GM23338 (cell line): ENCODE results near the gene UBE2I. TPM values are rescaled to one million over a fixed set of nuclear protein-coding genes. Genes with fewer than 3 reads are reported as not detected.

Source experiments
- ATAC-seq: fragments of 200-7000 bp; cut with Tn5 transposase; 3 replicates; pipeline ENCODE4 v1.9.1; 2020
- DNase-seq: peaks from one replicate; pipeline ENCODE4 v3.0.0-alpha.2; 2015; ENCODE audit warnings: low spot score
- H2AFZ ChIP-seq: fragments of 200-600 bp; sonication (generic); 2 replicates; pipeline ENCODE4 v1.8.0; 2016; ENCODE audit warnings: antibody characterized with exemption, mild to moderate bottlenecking, moderate library complexity
- H3F3A ChIP-seq: fragments of 200-600 bp; sonication (generic); replicated peaks from 2 replicates; pipeline ENCODE4 v1.8.0; 2017; ENCODE audit warnings: antibody characterized with exemption, mixed run types, low read depth
- H3K27ac ChIP-seq: fragments of 200-600 bp; sonication (generic); 2 replicates; pipeline ENCODE4 v1.6.1; 2016; ENCODE audit warnings: low read depth
- H3K27me3 ChIP-seq: fragments of 200-600 bp; sonication (generic); 2 replicates; pipeline ENCODE4 v1.8.0; 2016; ENCODE audit warnings: mild to moderate bottlenecking, mixed run types, moderate library complexity; ENCODE audit not compliant: insufficient read depth
- H3K36me3 ChIP-seq: fragments of 200-600 bp; sonication (generic); 2 replicates; pipeline ENCODE4 v1.8.0; 2016; ENCODE audit warnings: mild to moderate bottlenecking; ENCODE audit not compliant: insufficient read depth
- H3K4me1 ChIP-seq: fragments of 200-600 bp; sonication (generic); 2 replicates; pipeline ENCODE4 v1.8.0; 2016; ENCODE audit warnings: mild to moderate bottlenecking, moderate library complexity; ENCODE audit not compliant: insufficient read depth
- H3K4me2 ChIP-seq: fragments of 200-600 bp; sonication (generic); 2 replicates; pipeline ENCODE4 v1.7.1; 2017; ENCODE audit warnings: mixed run types
- H3K4me3 ChIP-seq: fragments of 200-600 bp; sonication (generic); 2 replicates; pipeline ENCODE4 v1.6.1; 2016; ENCODE audit warnings: mixed run types
- H3K79me2 ChIP-seq: fragments of 200-600 bp; sonication (generic); replicated peaks from 2 replicates; pipeline ENCODE4 v1.8.0; 2017; ENCODE audit warnings: mild to moderate bottlenecking; ENCODE audit not compliant: insufficient read depth
- H3K9me2 ChIP-seq: fragments of 200-600 bp; sonication (generic); 2 replicates; pipeline ENCODE4 v1.8.0; 2017; ENCODE audit not compliant: insufficient read depth
- H4K20me1 ChIP-seq: fragments of 200-600 bp; sonication (generic); replicated peaks from 2 replicates; pipeline ENCODE4 v1.8.0; 2017; ENCODE audit warnings: mild to moderate bottlenecking; ENCODE audit not compliant: insufficient read depth
- H3K27ac Mint-ChIP-seq: 2 replicates; pipeline ENCODE4 v1.8.0; 2020; ENCODE audit warnings: inconsistent platforms, mild to moderate bottlenecking, moderate library complexity, mixed read lengths
- H3K27me3 Mint-ChIP-seq: 3 replicates; pipeline ENCODE4 v1.8.0; 2022; ENCODE audit warnings: low read depth, mild to moderate bottlenecking, moderate library complexity, mixed read lengths, inconsistent platforms; ENCODE audit not compliant: insufficient read depth, poor library complexity
- H3K36me3 Mint-ChIP-seq: 3 replicates; pipeline ENCODE4 v1.8.0; 2021; ENCODE audit warnings: low read depth, mild to moderate bottlenecking, inconsistent platforms, moderate library complexity, mixed read lengths
- H3K4me1 Mint-ChIP-seq: 3 replicates; pipeline ENCODE4 v1.8.0; 2020; ENCODE audit warnings: mild to moderate bottlenecking, inconsistent platforms, mixed read lengths
- H3K4me3 Mint-ChIP-seq: 3 replicates; pipeline ENCODE4 v1.8.0; 2021; ENCODE audit warnings: moderate library complexity, mild to moderate bottlenecking, inconsistent platforms, mixed read lengths
- H3K9me3 Mint-ChIP-seq: 3 replicates; pipeline ENCODE4 v1.8.0; 2020; ENCODE audit warnings: moderate library complexity, mild to moderate bottlenecking, inconsistent platforms, mixed read lengths
- CREB1 ChIP-seq: fragments of 250-450 bp; sonication (Bioruptor Pico); IDR thresholded peaks from 2 replicates; pipeline ENCODE4 v1.5.0; 2020; ENCODE audit warnings: low read depth, mild to moderate bottlenecking, moderate library complexity
- CTCF ChIP-seq, 2 experiments: fragments of 200-600 bp in 1 of 2; sonication (generic) in 1 of 2; conservative IDR thresholded peaks; 2 replicates each; pipeline versions ENCODE4 v1.5.1 to v1.6.1; 2016 to 2017; ENCODE audit warnings: antibody characterized with exemption in 2 of 2, low read depth in 2 of 2, mild to moderate bottlenecking in 2 of 2, moderate library complexity in 1 of 2
- ETS1 ChIP-seq: IDR thresholded peaks from 2 replicates; pipeline ENCODE4 v1.6.1; 2016; ENCODE audit warnings: antibody characterized with exemption
- EZH2phosphoT487 ChIP-seq: fragments of 200-600 bp; sonication (generic); IDR thresholded peaks from one replicate; pipeline ENCODE4 v1.8.1; 2018; ENCODE audit warnings: antibody characterized with exemption; ENCODE audit not compliant: unreplicated experiment
- JUNB ChIP-seq: IDR thresholded peaks from one replicate; pipeline ENCODE4 v1.6.1; 2016; ENCODE audit warnings: antibody characterized with exemption; ENCODE audit not compliant: unreplicated experiment
- NANOG ChIP-seq: IDR thresholded peaks from 2 replicates; pipeline ENCODE4 v1.6.1; 2016; ENCODE audit warnings: antibody characterized with exemption, borderline replicate concordance
- POLR2AphosphoS5 ChIP-seq: IDR thresholded peaks from 2 replicates; pipeline ENCODE4 v1.6.1; 2016; ENCODE audit warnings: antibody characterized with exemption, low read depth
- STAT1 ChIP-seq: IDR thresholded peaks from one replicate; pipeline ENCODE4 v1.6.1; 2016; ENCODE audit warnings: antibody characterized with exemption; ENCODE audit not compliant: unreplicated experiment
- ZNF114 ChIP-seq: fragments of 250-450 bp; sonication (Bioruptor Pico); IDR thresholded peaks from 2 replicates; pipeline ENCODE4 v1.5.0; 2020; ENCODE audit warnings: mild to moderate bottlenecking, moderate library complexity
- ZNF462 ChIP-seq: fragments of 250-450 bp; sonication (Bioruptor Pico); IDR thresholded peaks from 2 replicates; pipeline ENCODE4 v1.5.0; 2020; ENCODE audit warnings: mild to moderate bottlenecking, moderate library complexity
- polyA plus RNA-seq: library from polyadenylated mRNA; unstranded; fragments of >200 nt; fragmentation: Nextera tagmentation; extraction: Ambion mirVana; gene quantifications from 2 replicates; pipeline ENCODE4 v1.2.1, GENCODE V29; 2016
- total RNA-seq: library from RNA; depleted of rRNA; stranded (reverse); fragments of >200 nt; shearing (Covaris generic); gene quantifications from 2 replicates; pipeline ENCODE4 v1.2.3, GENCODE V29; 2014

Gene UBE2I
- total and polyA plus RNA-seq, 2 experiments from 2014 or later = 116 to 220 TPM

- peaks cover 90% of the 10 kb centered on the region for H3K36me3 Mint-ChIP-seq
- peak; percentile 17; the same call in 2 of the 3 replicates for ATAC-seq
- H3K4me3 ChIP-seq = no peak overlapping the region
- no peak overlapping the region for H3K4me3 Mint-ChIP-seq
- H3K36me3 ChIP-seq = peaks cover 40% of the 10 kb centered on the region
- peaks cover 12% of the 10 kb centered on the region; the same call in 1 of the 2 replicates for H3F3A ChIP-seq
- no peaks in the 10 kb centered on the region for H3K4me1 Mint-ChIP-seq
- TF ChIP-seq STAT1 (no peak), EZH2phosphoT487 (no peak), ZNF114 (CRISPR knock-in tag) (no peak), ZNF462 (CRISPR knock-in tag) (no peak), CTCF (conservative IDR thresholded peaks at IDR 0.05; ENCODE audit: low read depth in 2 of 2) (no peak), ETS1 (no peak), POLR2AphosphoS5 (no peak), NANOG (no peak), JUNB (no peak), CREB1 (CRISPR knock-in tag) (no peak)
- H3K9me2 ChIP-seq = no peaks in the 10 kb centered on the region
- H3K79me2 ChIP-seq = peaks cover 55% of the 10 kb centered on the region
- H3K27me3 ChIP-seq = no peaks in the 10 kb centered on the region
- H3K27me3 Mint-ChIP-seq = peaks cover 12% of the 10 kb centered on the region
- no peak overlapping the region for H3K4me2 ChIP-seq
- H3K27ac Mint-ChIP-seq = no peak overlapping the region
- H3K27ac ChIP-seq = no peak overlapping the region
- peaks cover 19% of the 10 kb centered on the region for H4K20me1 ChIP-seq
- no peaks in the 10 kb centered on the region for H3K4me1 ChIP-seq
- no peaks in the 10 kb centered on the region for H3K9me3 Mint-ChIP-seq
- H2AFZ ChIP-seq = no peak overlapping the region
- no peak for DNase-seq
Observed at GRCh38 chr16:1319041-1319440, 9.6 kb downstream of the UBE2I start.
